Erythroblast (primary cell): Measurements from ENCODE around the gene C19orf18.
A peak's percentile ranks its signal among the peaks of the same experiment; 100 is the strongest.

ENCODE experiments used
- DNase-seq, 2 experiments: peaks; one replicate each; lab custom pipeline; 2025; lab: John Stamatoyannopoulos, UW
- GATA1 ChIP-seq: IDR thresholded peaks from 2 replicates; pipeline ENCODE4 v1.6.1; 2011; ENCODE audit warnings: low read depth, mild to moderate bottlenecking, control low read depth, low read length, moderate library complexity
- POLR2A ChIP-seq: IDR thresholded peaks from 2 replicates; pipeline ENCODE4 v1.6.1; 2011; ENCODE audit warnings: mild to moderate bottlenecking, low read length

C19orf18 gene

GRCh38 chr19:57934820-57935665 is 39.3 kb downstream of the C19orf18 start, which contains the start of gene ZNF418:
ZNF418 (minus strand) TSS chr19:57935402; CDS start chr19:57933822, 1,580 bp downstream.
- peak; percentile 68 to 76 for DNase-seq
- TF ChIP-seq POLR2A, result peak; percentile 37
- TF ChIP-seq GATA1, result no peak

- TF ChIP-seq POLR2A, result no peak
- TF ChIP-seq GATA1, result no peak
- no peak for DNase-seq
Measured at GRCh38 chr19:57927587-57927986, 46.7 kb downstream of the C19orf18 start.

GRCh38 chr19:57916168-57916995 is 58.0 kb downstream of the C19orf18 start, which contains the start of gene ZNF417:
ZNF417 (minus strand) TSS chr19:57916592; CDS start chr19:57916411, 181 bp downstream.
- peak; percentile 71 for TF ChIP-seq POLR2A
- DNase-seq, result peak; percentile 94 to 95

- TF ChIP-seq POLR2A (no peak), GATA1 (no peak)
- DNase-seq, result no peak
Measured at GRCh38 chr19:57914531-57914930, 59.8 kb downstream of the C19orf18 start.
